Embryonic facial prominence (tissue), 1 donor: ENCODE measurements around the gene ZNF280D.
"Not testable (repeated sequence)": the region's sequence is repeated elsewhere in the genome, so short reads cannot be mapped to it uniquely, and the experiment has no call there.

Experiments used
- DNase-seq: peaks from one replicate; pipeline ENCODE4 v3.0.0-alpha.2; 2016; ENCODE audit errors: extremely low spot score

ZNF280D gene

GRCh38 chr15:56733136-56734012, at the start of gene ZNF280D:
TSS of gene ZNF280D (minus strand) at chr15:56733509. CDS start at chr15:56707109, 26,400 bp downstream.
- DNase-seq: peak; percentile 94

DNA sequence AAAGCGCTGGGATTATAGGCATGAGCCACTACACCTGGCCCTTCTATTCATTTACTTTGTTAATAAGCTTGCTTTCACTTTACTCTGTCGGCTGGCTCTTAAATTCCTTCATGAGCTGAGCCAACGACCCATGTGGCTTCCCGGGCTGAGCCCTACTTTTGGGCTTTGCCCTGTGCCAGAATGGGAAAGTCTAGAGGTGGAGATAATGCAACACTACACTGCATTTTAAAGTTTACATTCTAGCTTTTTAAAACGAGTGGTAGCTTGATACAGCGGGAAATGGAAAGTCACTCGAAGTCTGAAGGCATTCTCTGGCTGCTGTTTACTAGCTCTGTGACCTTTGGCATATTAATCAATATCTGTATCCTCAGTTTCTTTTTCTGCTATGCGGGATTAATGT, 49.0 kb upstream of the ZNF280D start:
- no peak for DNase-seq

DNA sequence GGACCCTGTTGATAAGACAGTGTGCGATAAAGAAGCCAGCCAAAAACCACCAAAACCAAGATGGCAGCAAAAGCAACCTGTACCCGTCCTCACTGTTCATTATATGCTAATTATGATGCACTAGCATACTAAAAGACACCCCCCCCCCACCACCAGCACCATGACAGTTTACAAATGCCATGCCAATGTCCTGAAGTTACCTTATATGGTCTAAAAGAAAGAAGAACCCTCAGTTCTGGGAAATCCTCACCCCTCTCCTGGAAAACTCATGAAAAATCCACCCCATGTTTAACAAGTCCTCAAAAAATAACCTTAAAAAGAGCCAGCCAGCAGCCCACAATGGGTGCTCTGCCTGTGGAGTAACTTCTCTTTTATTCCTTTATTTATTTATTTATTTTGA, 48.4 kb upstream of the ZNF280D start:
- DNase-seq: no peak

GRCh38 chr15:56780102-56780725, 46.9 kb upstream of the ZNF280D start:
- DNase-seq: not testable (repeated sequence)

DNA sequence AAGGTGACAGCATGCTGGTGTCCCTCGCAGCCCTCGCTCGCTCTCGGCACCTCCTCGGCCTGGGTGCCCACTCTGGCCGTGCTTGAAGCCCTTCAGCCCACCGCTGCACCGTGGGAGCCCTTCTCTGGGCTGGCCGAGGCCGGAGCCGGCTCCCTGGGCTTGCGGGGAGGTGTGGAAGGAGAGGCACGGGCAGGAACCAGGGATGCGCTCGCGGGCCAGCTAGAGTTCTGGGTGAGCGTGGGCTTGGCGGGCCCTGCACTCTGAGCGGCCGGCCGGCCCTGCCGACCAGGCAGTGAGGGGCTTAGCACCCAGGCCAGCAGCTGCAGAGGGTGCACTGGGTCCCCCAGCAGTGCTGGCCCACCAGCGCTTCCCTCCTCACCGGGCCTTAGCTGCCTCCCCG, 46.1 kb upstream of the ZNF280D start:
- DNase-seq: not testable (repeated sequence)

GRCh38 chr15:56778761-56779160, 45.5 kb upstream of the ZNF280D start:
- DNase-seq: no peak

- no peak for DNase-seq
Measured at GRCh38 chr15:56776839-56777238, 43.5 kb upstream of the ZNF280D start.

DNA sequence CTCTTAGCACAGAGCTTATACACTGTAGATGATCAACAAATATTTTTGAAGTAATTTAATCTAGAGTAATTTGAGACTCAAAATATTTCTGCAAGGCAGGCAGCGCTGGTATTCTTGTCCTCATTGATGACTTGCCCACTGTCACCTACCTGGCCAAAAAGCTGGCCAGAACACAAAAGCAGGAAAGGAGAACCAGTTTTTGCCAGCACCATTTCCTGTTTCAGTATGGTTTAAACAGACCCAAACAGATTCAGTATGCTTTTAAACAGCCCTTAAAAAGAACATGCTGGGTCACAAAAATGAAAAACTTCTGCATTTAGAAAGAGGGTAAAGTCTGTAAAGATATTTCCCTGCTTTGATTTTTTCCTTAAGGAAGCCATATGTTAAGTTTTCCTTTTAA, 42.3 kb upstream of the ZNF280D start:
- DNase-seq: no peak

DNA sequence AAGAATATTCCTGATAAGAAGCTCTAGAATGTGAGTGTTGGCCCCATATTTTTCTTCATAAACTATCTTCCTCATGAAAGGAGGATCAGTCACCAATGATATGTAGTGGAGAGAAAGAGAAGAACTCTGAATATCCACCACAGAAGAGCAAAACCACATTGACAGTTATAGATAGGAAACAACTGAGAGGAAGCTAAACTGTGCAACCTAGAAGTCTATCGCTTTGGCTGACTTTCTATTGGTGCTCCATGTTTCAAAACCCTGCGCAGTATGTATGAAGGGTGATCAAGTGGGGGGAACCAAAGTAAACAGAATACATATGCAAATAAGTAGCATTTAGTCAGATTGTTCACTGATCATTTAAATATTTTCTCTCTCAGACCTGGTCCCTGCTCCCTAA, 41.0 kb upstream of the ZNF280D start:
- no peak for DNase-seq

GRCh38 chr15:56772868-56773639, 39.7 kb upstream of the ZNF280D start:
- DNase-seq: no peak

DNA sequence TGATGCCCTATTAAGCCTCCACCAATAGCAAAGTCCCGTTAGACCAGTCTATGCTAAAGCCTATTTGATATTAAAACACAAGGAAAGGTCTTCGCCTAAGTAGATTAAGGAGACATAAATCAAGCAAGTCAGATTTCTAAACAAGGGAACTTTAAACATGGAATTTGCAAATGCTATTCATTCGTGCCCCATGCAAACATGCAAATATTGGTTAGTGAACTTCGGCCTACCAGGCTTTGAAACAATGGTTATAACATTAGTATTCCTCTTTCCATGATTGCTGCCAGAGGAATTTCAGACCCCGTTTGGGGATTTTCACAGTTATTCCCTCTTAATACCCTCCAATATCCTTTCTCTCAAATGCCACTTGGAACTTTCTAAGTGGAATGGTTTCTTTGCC, 36.9 kb upstream of the ZNF280D start:
- DNase-seq: no peak

DNA sequence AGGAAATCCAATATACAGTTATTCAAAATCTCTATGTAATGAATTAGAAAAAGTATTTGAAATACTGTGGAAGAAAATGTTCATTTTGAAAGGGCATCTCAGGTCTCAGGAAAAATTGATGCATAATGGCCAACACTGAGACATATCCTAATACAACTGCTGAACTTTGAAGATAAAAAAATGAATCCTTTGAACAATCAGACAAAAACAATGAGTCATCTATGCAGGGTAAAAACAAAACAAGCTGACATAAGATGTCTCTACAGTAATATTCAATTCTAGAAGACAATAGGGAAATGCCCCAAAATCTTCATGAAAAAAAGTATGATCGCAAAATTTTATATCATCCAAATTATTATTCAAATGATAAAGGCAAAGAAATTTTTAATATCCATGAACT, 34.0 kb upstream of the ZNF280D start:
- no peak for DNase-seq

- DNase-seq: no peak
Measured at GRCh38 chr15:56765251-56765650, 31.9 kb upstream of the ZNF280D start.

- DNase-seq: no peak
Measured at GRCh38 chr15:56763141-56763895, 30.0 kb upstream of the ZNF280D start.

- DNase-seq: no peak
Measured at GRCh38 chr15:56760186-56760585, 26.9 kb upstream of the ZNF280D start.

DNA sequence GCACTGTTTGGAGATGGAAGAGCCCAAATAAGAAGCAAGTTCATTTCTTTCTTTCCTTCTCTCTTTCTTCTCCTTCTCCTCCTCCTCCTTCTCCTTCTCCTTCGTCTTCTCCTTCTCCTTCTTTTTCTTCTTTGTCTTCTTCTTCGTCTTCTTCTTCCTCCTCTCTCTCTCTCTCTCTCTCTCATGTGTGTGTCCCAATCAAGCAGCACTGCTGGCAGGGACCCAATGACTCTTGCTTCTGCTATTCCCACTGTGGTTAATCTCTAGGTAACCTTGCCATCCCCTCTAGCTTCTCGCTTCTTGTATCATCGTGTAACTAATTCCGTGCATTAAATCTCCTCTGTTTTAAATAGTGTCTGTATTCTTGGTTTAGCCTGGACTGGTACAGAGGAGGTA, 26.1 kb upstream of the ZNF280D start:
- DNase-seq: no peak

- no peak for DNase-seq
Measured at GRCh38 chr15:56758770-56759449, 25.6 kb upstream of the ZNF280D start.

- no peak for DNase-seq
Measured at GRCh38 chr15:56757875-56758274, 24.6 kb upstream of the ZNF280D start.

DNA sequence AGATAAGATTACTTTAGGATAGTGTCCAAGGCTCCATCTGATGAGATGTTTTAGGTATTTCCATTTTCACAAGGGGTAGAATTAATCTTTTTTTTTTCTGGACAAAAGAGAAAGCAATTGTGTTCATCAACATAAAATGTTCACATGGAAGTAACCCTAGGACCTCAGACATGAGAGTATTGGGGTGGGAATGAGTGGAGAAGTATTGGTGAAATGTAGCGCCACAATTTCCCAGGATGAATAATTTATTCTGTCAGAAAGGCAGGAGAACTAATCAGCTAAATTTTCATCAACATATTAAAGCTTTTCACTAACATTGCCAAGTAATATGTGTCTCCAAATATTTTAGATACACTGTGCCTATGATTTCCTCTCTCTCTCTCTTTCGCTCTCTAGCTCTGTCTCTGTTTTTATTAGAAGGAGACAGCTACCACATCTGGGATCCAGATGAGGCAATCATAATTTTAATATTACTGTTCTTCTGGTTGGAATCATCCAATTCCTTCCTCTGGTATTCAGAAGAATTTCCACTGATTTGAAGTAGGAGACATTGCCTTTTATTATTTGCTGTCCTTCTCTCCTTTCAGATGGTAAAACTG, 21.6 kb upstream of the ZNF280D start:
- DNase-seq: no peak

DNA sequence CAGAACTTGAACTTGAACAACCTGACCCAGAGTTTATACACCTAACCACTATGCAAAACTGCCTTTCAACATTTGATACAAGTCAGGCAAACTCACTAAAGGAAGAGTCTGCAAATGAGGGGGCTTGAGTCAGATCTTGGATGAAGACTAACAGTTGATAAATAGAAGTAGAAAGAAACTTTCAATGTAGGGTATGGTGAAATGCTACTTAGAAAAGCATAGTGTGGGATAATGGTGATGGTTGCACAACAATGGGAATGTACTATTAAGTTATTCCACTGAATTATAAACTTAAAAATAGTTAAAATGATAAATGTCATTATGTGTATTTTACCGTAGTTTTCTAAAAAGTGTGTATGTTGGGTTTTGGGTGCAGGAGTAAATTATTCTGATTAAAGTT, 19.7 kb upstream of the ZNF280D start:
- DNase-seq: no peak

DNA sequence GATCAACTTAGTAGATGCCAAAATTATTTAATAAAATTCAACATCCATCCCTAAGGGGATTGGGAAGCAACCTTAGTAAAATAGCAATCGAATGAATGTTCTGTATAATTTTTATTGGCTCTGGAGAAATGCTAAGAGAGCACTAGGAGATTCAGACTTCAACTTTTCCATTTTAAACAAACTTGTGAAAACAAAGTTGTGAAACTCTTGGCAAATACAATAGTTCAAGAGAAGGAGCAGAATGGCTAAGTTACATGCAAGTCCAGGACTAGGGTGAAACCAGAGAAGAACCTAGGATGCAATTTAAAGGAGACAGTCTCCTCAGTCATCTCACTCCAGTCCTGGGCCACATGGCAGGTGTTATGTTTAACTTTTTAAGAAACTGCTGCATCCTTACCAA, 16.7 kb upstream of the ZNF280D start:
- DNase-seq: no peak
